Cardiac septum (tissue), 1 donor: Measurements from ENCODE around the gene LIMK2. TPM values are rescaled to one million over a fixed set of nuclear protein-coding genes. Genes with fewer than 3 reads are reported as not detected.

Source experiments
- DNase-seq: peaks from one replicate; pipeline ENCODE4 v3.0.0-alpha.2; 2020; ENCODE audit warnings: low spot score
- intact Hi-C: fragments of 100-400 bp; cut with DNase I; formaldehyde crosslinking; loops from one replicate; pipeline ENCODE4 v1.14.0; 2022
- total RNA-seq: library from RNA; stranded (reverse); fragmentation: NEBNext Ultra II Directional; extraction: Animal tissue kit (Norgen Biotek cat#: 25700); gene quantifications from one replicate; pipeline ENCODE4 v1.2.1, GENCODE V29; 2021
- donor health status: DM: no; HTN: no; CAD: no.

Gene LIMK2
- total RNA-seq, 1 donor from 2014 or later = 13.1 TPM

DNA sequence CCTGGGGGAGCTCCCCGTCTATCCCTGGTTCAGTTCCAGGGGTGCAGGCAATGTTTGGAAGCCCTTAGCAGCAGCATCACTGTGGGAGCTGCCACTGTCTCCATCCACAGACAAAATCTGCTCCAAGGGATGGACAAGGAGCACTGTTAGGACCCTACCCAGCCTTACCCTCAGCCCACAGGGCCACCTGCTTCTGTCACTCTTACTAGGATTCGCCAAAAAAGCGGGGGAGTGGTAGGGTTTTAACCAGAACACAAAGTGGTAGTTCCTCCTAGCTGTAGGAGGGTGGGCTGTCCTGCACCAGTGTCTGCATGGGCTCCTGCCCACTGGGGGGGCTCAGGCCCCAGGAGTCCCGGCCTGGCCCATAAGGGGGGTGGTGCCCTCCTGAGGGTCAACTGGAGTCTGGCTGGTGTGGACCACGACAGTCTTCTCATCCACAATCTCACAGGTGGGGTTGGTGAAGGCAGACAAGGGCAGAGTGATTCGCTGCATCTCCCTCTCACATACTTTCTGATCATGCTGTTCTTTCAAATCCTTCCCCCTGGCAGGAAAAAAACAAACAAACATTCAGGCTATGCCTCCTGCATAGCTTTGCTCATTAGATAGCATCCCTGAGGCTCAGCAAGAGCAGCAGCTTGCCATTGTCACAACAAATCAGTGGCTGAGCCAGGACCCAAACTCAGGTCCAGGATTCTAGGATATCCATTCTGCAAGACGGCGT, 70.8 kb downstream of the LIMK2 start:
- intact Hi-C loops = no loop called here
- DNase-seq = peak; percentile 70

DNA sequence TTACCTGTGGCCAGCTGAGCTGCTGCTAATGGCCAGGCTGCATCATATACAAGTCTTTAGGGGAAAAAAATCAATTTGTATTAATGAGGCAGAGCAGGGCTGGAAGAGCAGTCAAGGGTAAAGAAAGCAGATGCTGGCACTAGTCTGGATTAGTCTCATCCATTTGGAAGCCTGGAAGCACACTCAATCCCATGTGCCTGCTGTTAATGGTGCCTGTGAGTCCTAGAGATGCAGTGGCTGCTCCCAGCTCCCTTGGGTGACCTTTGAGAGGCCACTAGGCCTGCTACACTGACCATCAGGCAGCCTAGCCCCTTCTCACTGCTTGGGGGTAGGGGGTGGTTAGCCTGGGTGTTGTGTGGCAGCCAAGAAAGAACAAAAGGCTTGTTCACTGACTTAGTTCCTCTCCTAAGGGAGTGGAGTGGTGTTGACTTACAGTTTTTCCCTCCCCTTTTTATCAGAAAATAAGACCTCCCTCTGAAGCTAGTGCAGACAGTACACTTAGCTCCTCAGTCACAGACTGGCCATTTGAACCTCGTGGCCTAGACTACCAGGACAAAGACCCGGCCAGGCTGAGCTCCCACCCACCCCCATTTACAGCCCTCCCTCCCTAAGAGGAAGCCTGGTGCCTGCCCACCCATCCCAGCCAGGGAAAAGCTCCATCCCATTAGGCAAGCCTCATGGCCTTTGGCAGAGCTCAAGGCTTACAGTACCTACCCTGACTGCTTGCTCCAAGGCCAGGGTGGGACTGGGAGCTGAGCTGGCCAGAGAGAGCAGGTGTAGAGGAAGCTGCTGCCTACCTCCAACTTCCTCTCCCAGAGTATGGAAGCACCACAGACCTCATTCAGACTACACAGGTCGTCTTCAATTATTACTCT, 72.4 kb downstream of the LIMK2 start:
- DNase-seq = peak; percentile 56
- intact Hi-C loops = loop anchor here (5.0 kb wide), 1 partner anchor 72 kb away; the partner anchor contains the start of gene LIMK2

GRCh38 chr22:31286360-31287255, 74.5 kb downstream of the LIMK2 start:
- peak; percentile 44 for DNase-seq
- intact Hi-C loops = loop anchor here (5.0 kb wide), 1 partner anchor 74 kb away; the partner anchor contains the start of gene LIMK2

GRCh38 chr22:31287818-31288495, 75.9 kb downstream of the LIMK2 start:
- peak; percentile 41 for DNase-seq

DNA sequence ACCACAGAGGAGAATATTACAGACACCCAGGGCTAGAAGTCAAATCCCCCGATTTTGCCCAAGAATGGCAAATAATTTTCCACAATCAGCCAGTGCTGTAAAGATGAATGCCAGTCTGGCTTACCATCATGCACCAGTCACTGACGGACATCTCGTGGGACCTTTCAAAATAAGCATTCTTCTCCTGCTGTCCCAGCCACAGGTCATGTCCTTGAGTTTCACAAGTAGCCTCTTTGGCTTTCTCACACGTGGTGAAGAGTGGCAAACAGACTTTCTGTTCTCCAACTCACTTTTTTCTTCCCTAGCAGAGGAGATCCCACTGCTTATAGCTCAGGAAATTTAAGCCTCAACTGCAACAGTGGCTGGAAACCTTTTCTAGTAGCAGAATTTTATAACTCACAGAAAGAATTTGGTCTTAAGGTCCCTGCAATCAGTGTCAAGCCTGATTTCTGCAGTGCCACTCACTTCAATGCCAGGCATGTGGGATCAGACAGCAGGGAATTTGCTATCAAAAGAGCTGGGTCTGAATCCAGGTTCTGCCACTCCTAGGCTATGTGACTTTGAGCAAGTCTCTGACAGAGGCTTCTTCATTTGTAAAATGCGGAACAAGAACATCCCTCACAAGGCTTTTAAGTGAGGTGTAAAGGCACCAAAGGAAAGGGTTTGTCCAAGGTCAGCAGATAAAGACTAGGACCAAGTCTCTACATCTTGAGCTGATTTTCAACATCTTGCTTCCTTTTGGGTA, 76.6 kb downstream of the LIMK2 start:
- intact Hi-C loops = loop anchor here (5.0 kb wide), 1 partner anchor 76 kb away; the partner anchor contains the start of gene LIMK2
- peak; percentile 56 for DNase-seq

More at GRCh38 chr22:31287818-31288495, 75.9 kb downstream of the LIMK2 start:
- intact Hi-C loops = loop anchor here (5.0 kb wide), 1 partner anchor 76 kb away; the partner anchor contains the start of gene LIMK2

DNA sequence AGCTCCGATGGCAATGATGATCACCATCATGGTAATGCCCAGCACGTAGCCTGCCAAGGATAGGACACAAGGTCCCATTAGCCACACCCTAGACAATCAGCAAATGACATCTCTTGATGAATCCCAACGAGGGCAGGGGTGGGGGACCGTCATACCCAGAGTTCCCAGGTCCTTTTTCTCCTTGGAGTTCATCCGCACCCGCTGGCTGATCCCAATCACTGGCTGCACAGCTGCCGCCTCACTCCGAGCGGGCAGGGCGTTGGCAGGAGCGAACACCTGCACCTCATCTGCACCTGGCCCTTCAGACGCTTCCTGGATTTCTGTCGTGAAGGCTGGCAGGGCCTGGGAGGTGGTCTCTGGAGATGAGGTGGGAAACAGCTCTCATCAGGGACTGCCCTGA, 77.2 kb downstream of the LIMK2 start:
- intact Hi-C loops = loop anchor here (5.0 kb wide), 1 partner anchor 77 kb away; the partner anchor contains the start of gene LIMK2
- DNase-seq = peak; percentile 72

DNA sequence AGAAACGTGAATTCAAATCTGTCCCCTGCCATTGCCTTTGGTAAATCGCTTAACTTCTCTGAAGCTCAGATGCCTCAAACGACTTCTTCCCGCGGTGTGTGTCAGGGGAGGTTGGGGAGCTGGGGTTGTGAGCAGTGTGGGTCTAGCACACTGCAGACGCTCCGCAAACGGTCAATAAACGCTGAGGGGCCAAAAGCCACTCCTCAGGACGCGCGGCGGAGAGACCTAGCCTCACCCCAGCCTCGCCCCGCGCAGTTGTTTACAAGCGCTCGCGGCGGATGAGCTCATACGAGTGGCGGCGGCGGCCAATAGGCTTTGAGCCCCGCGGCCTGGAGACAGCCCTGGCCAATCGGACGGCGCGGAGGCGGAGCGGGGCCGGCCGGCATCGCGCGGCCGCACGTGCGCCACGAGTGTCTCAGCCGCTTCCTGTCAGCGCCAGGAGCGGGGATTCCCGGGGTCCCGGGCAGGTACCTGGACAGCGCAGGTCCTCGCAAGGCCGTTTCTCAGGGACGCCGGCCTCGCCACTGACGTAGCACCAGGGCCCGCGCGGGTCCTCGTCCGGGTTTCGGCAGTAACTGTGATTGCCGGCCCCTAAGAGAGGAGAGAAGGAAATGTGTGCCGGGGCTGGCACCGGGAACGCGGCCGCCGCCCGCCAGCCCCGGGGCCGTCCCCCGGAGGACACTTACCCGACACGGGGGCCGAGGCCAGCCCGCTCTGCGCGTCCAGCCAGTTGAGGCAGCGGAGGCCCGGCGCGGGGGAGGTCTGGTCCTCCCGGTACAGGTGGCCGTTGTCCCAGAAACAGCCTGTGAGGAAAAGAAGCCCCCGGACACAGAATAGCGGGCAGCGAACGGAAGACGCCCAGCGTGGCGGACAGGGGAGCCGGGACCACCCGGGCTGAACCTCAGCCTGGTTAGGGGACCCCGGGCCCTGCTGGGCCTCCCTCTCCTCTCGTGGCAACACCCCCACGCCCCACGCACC, 78.7 kb downstream of the LIMK2 start:
- intact Hi-C loops = loop anchor here (2.0 kb wide), 1 partner anchor 56 kb away; the partner anchor contains the start of gene PATZ1
- DNase-seq = peak; percentile 98

DNA sequence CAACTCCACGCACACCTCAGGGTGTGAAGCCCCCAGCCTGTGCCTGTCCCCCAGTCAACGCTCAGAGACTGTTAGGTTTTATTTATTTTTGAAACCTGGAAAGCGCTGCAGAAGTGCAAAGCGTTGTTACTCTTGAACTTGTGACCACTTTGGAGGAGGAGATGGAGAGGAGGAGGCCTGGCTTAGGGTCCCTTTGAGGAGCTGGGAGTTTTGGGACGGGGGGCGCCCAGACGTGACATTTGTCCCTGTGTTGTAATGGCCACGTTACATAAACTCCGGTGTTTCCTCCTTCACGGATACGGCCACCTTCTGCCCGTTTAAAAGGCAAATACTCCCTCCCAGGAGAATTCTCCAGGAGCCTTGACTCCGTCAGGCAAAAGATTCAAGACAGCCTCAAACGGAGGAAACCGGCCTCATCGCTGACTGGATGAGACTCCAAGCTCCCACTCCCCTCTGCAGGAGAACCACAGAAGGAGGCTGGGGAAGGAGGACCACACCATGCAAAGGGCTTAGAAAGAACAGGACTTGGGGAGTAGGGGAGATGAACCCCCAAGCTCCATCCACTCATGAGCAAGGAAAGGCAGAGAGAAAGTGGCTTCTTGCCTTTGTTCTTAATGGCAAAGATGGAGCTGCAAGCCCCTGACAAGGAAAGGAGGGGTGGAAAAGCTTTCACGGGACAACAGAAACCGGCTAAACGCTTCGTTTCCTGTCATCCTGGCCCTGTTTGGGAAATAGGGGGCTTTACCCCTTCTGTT, 79.6 kb downstream of the LIMK2 start:
- intact Hi-C loops = loop anchor here (2.0 kb wide), 1 partner anchor 55 kb away; the partner anchor contains the start of gene PATZ1
- no peak for DNase-seq

GRCh38 chr22:31292236-31292989, 80.3 kb downstream of the LIMK2 start, which contains the start of gene PIK3IP1:
Gene PIK3IP1 (minus strand): TSS chr22:31292488. CDS start chr22:31292344, 144 bp downstream.
- DNase-seq = peak; percentile 93
- intact Hi-C loops = no loop called here

DNA sequence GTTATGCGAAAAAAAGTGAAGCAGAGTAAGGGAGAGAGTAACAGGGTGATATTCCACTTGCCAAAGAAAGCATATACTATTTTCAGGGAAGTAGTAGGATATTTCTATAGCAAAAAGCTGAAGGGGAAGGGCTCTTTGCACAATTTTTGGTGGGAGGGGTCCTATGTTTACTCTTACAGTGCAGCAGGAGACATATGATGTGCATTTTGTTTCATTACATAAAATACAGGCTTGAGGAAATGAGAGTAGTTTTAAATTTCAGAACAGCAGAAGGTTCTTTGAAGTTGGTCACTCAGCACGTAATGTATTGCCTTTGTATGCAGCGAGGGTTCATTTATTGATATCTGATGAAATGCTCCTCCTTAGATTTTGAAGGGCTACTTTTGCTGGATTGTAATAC, 83.3 kb downstream of the LIMK2 start:
- intact Hi-C loops = no loop called here
- DNase-seq = no peak

DNA sequence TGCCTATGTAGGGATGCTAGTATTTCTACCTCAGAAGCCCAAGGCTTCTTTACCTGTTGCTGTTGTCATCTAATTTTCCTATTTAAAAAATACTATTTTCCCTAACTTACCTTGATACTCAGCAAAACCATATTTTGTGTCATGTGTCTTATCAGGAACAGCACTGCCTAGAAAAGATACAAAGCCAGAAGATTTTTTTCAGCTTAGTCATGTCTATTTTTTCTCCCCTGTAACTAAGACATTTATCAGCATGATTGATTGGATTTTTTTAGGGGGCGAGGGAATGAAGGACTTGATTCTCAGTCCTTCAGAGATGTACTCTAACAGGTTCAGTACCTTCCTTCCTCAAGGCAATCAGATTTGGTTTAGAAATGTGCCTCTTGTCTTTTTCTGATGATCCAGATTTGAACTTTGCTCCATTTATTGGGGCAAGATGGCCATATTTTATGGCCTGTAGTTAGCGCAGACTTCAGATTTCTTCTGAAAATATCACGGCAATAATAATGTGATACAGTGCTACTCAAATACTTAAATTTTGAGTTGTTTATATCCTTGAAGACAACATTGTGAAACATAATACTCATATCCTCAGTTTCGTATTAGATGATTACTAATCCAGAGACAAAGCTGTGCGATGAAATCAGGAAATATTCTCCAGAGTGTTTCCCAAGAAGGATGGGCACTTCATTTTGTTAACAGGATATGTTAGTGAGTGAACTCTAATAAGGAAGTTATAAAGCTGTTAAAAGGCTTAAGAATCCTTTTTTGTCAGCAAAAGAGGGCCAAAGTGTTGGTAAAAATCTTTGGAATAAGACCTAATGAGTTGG, 83.9 kb downstream of the LIMK2 start:
- intact Hi-C loops = no loop called here

GRCh38 chr22:31300896-31301295, 88.8 kb downstream of the LIMK2 start:
- DNase-seq = no peak
- intact Hi-C loops = no loop called here

More for the DNA sequence above, 83.9 kb downstream of the LIMK2 start:
- DNase-seq = no peak

DNA sequence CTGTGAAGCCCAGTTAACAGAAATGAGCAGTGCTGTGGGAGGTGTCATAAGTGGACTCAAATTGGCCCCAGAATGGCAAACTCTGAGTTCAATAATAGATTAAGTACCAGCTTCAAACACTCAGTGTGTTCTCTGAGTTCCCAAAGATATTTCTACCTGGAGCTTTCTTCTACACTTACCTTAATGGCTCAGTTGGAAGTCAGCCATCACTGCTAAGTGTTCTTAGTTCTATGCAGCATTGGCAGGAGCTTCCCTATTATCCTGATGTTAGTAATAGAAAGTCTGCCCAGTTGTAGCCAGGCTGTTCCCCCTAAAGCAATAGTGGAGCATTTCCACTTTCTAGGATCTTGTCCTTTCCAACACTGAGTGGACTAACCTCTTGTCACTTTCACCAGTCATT, 89.9 kb downstream of the LIMK2 start:
- intact Hi-C loops = no loop called here
- DNase-seq = no peak

- intact Hi-C loops = no loop called here
- no peak for DNase-seq
Observed at GRCh38 chr22:31302537-31302936, 90.4 kb downstream of the LIMK2 start.
